GM12891 (cell line): ENCODE results near the gene TAS2R39.

Experiments
- POLR2A ChIP-seq: IDR thresholded peaks from 2 replicates; pipeline ENCODE4 v1.6.1; 2011; ENCODE audit warnings: low read depth, low read length, control low read depth
- POLR2AphosphoS5 ChIP-seq: IDR thresholded peaks from 2 replicates; pipeline ENCODE4 v1.6.1; 2011; ENCODE audit warnings: low read depth, low read length, control low read depth
- SPI1 ChIP-seq: IDR thresholded peaks from 2 replicates; pipeline ENCODE4 v1.6.1; 2011; ENCODE audit warnings: low read depth, low read length, control low read depth

- no peak for TF ChIP-seq SPI1
- no peak for TF ChIP-seq POLR2AphosphoS5
- no peak for TF ChIP-seq POLR2A
Observed at GRCh38 chr7:143222782-143223181, 39.6 kb downstream of the TAS2R39 start.
